ENCODE measurements around the gene HK1. TPM values are rescaled to one million over a fixed set of nuclear protein-coding genes. Genes with fewer than 3 reads are reported as not detected.
"Not testable (repeated sequence)": the region's sequence is repeated elsewhere in the genome, so short reads cannot be mapped to it uniquely, and the experiment has no call there.

The HK1 gene
- total RNA-seq, 1 donor from 2014 or later, result 219 TPM

DNA sequence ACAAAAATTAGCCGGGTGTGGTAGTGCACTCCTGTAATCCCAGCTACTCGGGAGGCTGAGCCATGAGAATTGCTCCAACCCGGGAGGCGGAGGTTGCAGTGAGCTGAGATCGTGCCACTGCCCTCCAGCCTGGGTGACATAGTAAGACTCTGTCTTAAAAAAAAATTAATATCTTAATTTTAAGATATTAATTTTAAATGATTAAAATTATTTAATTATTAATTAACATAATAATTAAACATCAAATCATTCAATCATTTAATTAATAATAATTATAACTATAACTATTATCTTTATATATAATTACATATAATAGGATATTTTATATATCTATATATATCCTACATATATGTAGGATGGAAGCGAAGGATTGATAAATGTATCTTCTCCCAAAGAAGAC lies 1.8 kb upstream of the HK1 start:
- intact Hi-C loops (cut with micrococcal nuclease), result no loop called here
- Histone ChIP-seq H3K36me3 (no peaks in the 10 kb centered on the region), H3K4me1 (peaks cover 15% of the 10 kb centered on the region), H3K4me3 (no peak overlapping the region), H3K27ac (replicated peaks) (no peak overlapping the region), H3K9me3 (replicated peaks) (peaks cover 5% of the 10 kb centered on the region), H3K27me3 (ENCODE audit: low read depth) (no peaks in the 10 kb centered on the region)
- DNase-seq, result no peak
- TF ChIP-seq, protein P1, sequence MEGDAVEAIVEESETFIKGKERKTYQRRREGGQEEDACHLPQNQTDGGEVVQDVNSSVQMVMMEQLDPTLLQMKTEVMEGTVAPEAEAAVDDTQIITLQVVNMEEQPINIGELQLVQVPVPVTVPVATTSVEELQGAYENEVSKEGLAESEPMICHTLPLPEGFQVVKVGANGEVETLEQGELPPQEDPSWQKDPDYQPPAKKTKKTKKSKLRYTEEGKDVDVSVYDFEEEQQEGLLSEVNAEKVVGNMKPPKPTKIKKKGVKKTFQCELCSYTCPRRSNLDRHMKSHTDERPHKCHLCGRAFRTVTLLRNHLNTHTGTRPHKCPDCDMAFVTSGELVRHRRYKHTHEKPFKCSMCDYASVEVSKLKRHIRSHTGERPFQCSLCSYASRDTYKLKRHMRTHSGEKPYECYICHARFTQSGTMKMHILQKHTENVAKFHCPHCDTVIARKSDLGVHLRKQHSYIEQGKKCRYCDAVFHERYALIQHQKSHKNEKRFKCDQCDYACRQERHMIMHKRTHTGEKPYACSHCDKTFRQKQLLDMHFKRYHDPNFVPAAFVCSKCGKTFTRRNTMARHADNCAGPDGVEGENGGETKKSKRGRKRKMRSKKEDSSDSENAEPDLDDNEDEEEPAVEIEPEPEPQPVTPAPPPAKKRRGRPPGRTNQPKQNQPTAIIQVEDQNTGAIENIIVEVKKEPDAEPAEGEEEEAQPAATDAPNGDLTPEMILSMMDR (IDR thresholded peaks at IDR 0.05; ENCODE audit: borderline replicate concordance), result no peak

DNA sequence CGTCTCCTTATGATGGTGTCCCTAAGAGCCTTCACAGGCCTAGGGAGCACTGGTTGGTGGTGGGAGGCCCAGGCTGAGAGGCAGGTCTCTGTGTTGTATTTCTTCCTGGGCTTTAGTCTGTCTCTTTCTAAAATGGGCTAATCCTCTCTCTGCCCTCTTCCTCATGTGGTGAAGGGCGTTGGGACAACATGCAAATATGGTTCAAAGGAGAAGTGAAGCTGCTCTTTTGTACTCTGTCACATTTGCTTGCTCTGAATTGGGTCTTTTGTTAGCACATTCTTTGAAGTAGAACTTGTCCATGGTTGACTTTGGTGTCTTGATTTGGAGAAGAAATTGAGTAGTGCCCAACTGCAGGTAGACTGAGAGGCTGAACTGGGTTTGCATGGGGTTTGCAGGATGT lies 814 bp downstream of the HK1 start:
- H3K36me3 ChIP-seq, result no peaks in the 10 kb centered on the region
- intact Hi-C loops (cut with micrococcal nuclease), result no loop called here
- peaks cover 26% of the 10 kb centered on the region for H3K4me1 ChIP-seq
- TF ChIP-seq, protein P1 (IDR thresholded peaks at IDR 0.05; ENCODE audit: borderline replicate concordance), result no peak
- DNase-seq, result no peak
- no peak overlapping the region for H3K4me3 ChIP-seq
- H3K9me3 ChIP-seq (replicated peaks), result no peaks in the 10 kb centered on the region
- H3K27me3 ChIP-seq (ENCODE audit: low read depth), result no peaks in the 10 kb centered on the region
- peak overlapping the region; percentile 37 for H3K27ac ChIP-seq (replicated peaks)

DNA sequence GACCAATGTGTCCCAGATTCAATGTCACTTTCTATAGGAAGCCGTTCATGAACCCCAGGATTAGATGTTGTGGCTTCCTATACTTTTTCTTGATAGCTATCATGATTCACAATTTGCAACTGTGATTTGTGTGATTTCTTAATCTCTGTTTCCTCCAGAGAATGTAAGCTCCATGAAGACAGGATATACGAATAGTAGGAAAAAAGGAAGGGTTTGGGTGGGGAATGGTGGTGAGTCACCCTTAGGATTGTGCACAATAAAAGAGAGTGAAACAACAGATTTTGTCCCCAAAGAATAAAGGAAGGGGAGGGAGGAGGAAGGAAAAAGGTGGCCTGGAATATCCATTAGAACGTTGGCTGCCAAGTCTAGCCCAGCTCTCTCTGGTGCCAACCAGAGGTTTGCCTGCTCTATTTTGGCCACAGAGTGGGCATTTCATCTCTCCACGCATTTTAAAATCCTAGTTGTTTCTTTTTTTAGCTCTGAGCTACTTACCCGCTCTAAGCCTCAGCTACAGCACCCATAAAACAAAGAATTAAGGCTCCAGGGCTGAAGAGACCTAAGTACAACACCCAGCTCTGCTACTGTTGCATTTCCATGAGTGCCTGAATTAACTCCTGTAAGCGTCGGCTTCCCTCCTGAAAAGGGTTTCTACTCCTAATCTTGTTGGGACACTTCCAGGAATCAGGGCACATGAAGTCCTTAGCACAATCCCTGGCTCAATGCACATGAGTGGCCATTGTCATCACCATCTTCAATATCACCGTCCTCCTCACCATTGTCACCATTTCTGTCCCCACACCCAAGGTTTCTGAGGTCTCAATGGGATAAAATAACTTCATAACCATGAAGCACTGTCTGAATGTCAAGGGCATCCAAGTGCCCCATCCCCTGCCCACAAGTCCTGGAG lies 3.5 kb downstream of the HK1 start:
- intact Hi-C loops (cut with micrococcal nuclease), result no loop called here
- no peaks in the 10 kb centered on the region for H3K36me3 ChIP-seq
- TF ChIP-seq, protein P1 (IDR thresholded peaks at IDR 0.05; ENCODE audit: borderline replicate concordance), result no peak
- no peaks in the 10 kb centered on the region for H3K9me3 ChIP-seq (replicated peaks)
- H3K4me3 ChIP-seq, result no peak overlapping the region
- peak overlapping the region; percentile 60 for H3K27ac ChIP-seq (replicated peaks)
- no peaks in the 10 kb centered on the region for H3K27me3 ChIP-seq (ENCODE audit: low read depth)
- H3K4me1 ChIP-seq, result peaks cover 30% of the 10 kb centered on the region
- DNase-seq, result no peak

DNA sequence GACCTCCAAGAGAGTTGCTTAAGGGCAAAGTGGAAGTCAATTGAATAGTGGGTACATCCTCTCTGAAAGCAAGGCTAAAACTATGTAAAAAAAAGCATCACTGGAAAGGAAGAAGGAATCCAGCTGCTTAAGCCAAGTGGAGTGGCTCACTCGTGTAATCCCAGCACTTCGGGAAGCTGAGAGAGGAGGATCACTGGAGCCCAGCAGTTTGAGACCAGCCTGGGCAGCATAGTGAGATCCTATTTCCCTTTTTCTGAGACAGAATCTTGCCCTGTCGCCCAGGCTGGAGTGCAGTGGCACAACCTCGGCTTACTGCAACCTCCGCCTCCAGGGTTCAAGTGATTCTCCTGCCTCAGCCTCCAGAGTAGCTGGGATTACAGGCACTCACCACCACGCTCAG lies 6.1 kb downstream of the HK1 start:
- intact Hi-C loops (cut with micrococcal nuclease); H3K4me3 ChIP-seq; H3K36me3 ChIP-seq; H3K27me3 ChIP-seq (ENCODE audit: low read depth); H3K9me3 ChIP-seq (replicated peaks); DNase-seq; H3K27ac ChIP-seq (replicated peaks): not testable (repeated sequence)
- H3K4me1 ChIP-seq, result peaks cover 19% of the 10 kb centered on the region

DNA sequence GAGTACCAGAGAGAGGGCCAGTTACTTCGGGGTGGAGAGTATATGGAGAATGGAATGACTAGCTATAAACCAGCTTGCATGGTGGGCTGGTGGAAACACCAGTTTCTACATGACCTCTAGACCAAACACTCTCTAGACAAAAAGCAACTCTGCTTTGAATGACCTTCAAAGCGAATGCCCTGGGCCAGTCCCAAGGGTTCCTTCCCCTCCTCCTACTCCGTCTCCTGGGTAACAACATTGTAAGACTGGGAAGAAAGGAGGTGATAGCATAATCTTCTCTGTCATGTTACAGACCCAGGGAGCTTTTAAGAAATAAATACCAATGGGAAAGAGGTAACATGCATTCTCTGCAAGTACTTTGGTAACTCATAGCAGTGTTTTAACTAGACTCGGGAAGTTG lies 7.4 kb downstream of the HK1 start:
- no peaks in the 10 kb centered on the region for H3K36me3 ChIP-seq
- intact Hi-C loops (cut with micrococcal nuclease), result no loop called here
- TF ChIP-seq, protein P1 (IDR thresholded peaks at IDR 0.05; ENCODE audit: borderline replicate concordance), result no peak
- no peak overlapping the region for H3K4me3 ChIP-seq
- no peaks in the 10 kb centered on the region for H3K27me3 ChIP-seq (ENCODE audit: low read depth)
- no peak overlapping the region for H3K27ac ChIP-seq (replicated peaks)
- H3K4me1 ChIP-seq, result peaks cover 19% of the 10 kb centered on the region
- no peak for DNase-seq
- H3K9me3 ChIP-seq (replicated peaks), result no peaks in the 10 kb centered on the region

DNA sequence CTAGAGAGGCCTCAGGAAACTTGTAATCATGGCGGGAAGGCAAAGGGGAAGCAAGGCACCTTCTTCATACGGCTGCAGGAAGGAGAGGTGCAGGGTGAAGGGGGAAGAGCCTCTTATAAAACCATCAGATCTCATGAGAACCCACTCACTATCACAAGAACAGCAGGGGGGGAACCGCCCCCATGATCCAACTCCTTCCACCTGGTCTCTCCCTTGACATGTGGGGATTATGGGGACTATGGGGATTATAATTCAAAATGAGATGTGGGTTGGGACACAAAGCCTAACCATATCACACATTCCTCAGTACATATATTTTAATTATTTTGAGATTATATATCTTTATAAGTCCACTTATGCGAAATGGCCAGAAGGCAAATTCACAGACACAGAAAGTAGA lies 8.9 kb downstream of the HK1 start:
- Histone ChIP-seq H3K4me1 (peaks cover 8% of the 10 kb centered on the region), H3K27me3 (ENCODE audit: low read depth) (no peaks in the 10 kb centered on the region), H3K9me3 (replicated peaks) (no peaks in the 10 kb centered on the region), H3K36me3 (no peaks in the 10 kb centered on the region), H3K27ac (replicated peaks) (no peak overlapping the region), H3K4me3 (no peak overlapping the region)
- TF ChIP-seq, protein P1 (IDR thresholded peaks at IDR 0.05; ENCODE audit: borderline replicate concordance), result no peak
- intact Hi-C loops (cut with micrococcal nuclease), result no loop called here
- no peak for DNase-seq
